WI38 (cell line): ENCODE data around the gene DPP10.

Experiments used
- H3K4me3 ChIP-seq: 2 replicates; pipeline ENCODE4 v1.5.1; 2011; ENCODE audit warnings: low read depth, mild to moderate bottlenecking, control low read depth, low read length
- CTCF ChIP-seq: IDR thresholded peaks from 2 replicates; pipeline ENCODE4 v1.5.1; 2012; ENCODE audit warnings: low read depth, mild to moderate bottlenecking, control low read depth, low read length

The DPP10 gene

GRCh38 chr2:114468343-114468742 is 25.9 kb downstream of the DPP10 start:
- no peak overlapping the region for H3K4me3 ChIP-seq
- TF ChIP-seq CTCF: no peak

GRCh38 chr2:114472246-114472645 is 29.8 kb downstream of the DPP10 start:
- no peak for TF ChIP-seq CTCF

GRCh38 chr2:114472726-114473125 is 30.3 kb downstream of the DPP10 start:
- no peak for TF ChIP-seq CTCF
- no peak overlapping the region for H3K4me3 ChIP-seq

More at GRCh38 chr2:114472246-114472645, 29.8 kb downstream of the DPP10 start:
- H3K4me3 ChIP-seq: no peak overlapping the region

- no peak overlapping the region for H3K4me3 ChIP-seq
- TF ChIP-seq CTCF: no peak
These were observed 46.5 kb downstream of the DPP10 start for GRCh38 chr2:114488841-114489530.

- TF ChIP-seq CTCF: no peak
- H3K4me3 ChIP-seq: no peak overlapping the region
These were observed 52.6 kb downstream of the DPP10 start for GRCh38 chr2:114495046-114495445.

- no peak overlapping the region for H3K4me3 ChIP-seq
- no peak for TF ChIP-seq CTCF
These were observed 54.5 kb downstream of the DPP10 start for GRCh38 chr2:114496959-114497358.

- TF ChIP-seq CTCF: no peak
- no peak overlapping the region for H3K4me3 ChIP-seq
These were observed 56.7 kb downstream of the DPP10 start for GRCh38 chr2:114499101-114499500.
